ENCODE measurements around the gene CDC42SE1. TPM values are rescaled to one million over a fixed set of nuclear protein-coding genes. Genes with fewer than 3 reads are reported as not detected.
"Not testable (repeated sequence)": the region's sequence is repeated elsewhere in the genome, so short reads cannot be mapped to it uniquely, and the experiment has no call there.

Gene CDC42SE1
- 100 to 1,000 TPM; 177 to 178 TPM for total RNA-seq

GRCh38 chr1:151059109-151060006 is at the start of gene CDC42SE1:
Gene CDC42SE1, minus strand, starts transcription at chr1:151059622. Its CDS starts 3,892 bp downstream, at chr1:151055730.
- CTCF ChIA-PET, result interaction anchor here (0.6 to 4.5 kb wide), 8 partner anchors 11 to 376 kb away, joined by 3 to 16 read pairs (median 5); partner anchors contain the start of genes GABPB2, MINDY1 and TNFAIP8L2
- POLR2A ChIA-PET, result interaction anchor here (0.6 to 4.3 kb wide), 5 partner anchors 11 to 826 kb away, joined by 3 to 27 read pairs (median 11); partner anchors contain the start of genes C1orf56, GABPB2 and MINDY1

- CTCF ChIA-PET, result interaction anchor here (2.6 kb wide), 1 partner anchor 9 kb away, joined by 6 read pairs; no protein-coding TSS in a partner anchor
- POLR2A ChIA-PET, result no interaction called here
Observed at GRCh38 chr1:151108331-151108730, 48.9 kb upstream of the CDC42SE1 start.

- ChIA-PET POLR2A (no interaction called here), CTCF (interaction anchor here (0.6 to 2.6 kb wide), 3 partner anchors 7 to 58 kb away, joined by 3 to 6 read pairs (median 4); no protein-coding TSS in a partner anchor)
Observed at GRCh38 chr1:151106894-151107293, 47.5 kb upstream of the CDC42SE1 start.

GRCh38 chr1:151104630-151105029 is 45.2 kb upstream of the CDC42SE1 start:
- CTCF ChIA-PET, result no interaction called here
- POLR2A ChIA-PET, result no interaction called here

GRCh38 chr1:151098126-151098525 is 38.7 kb upstream of the CDC42SE1 start:
- ChIA-PET CTCF (interaction anchor here (0.6 to 2.9 kb wide), 4 partner anchors 40 to 110 kb away, joined by 3 to 16 read pairs (median 3); partner anchors contain the start of gene TNFAIP8L2), POLR2A (no interaction called here)

- CTCF ChIA-PET, result interaction anchor here (0.6 to 2.9 kb wide), 3 partner anchors 59 to 110 kb away, joined by 3 to 16 read pairs (median 3); partner anchors contain the start of gene TNFAIP8L2
- POLR2A ChIA-PET, result not testable (repeated sequence)
Observed at GRCh38 chr1:151097426-151097825, 38.0 kb upstream of the CDC42SE1 start.

GRCh38 chr1:151085953-151086559 is 26.6 kb upstream of the CDC42SE1 start:
- POLR2A ChIA-PET, result no interaction called here
- CTCF ChIA-PET, result interaction anchor here (0.6 to 1.4 kb wide), 3 partner anchors 14 to 42 kb away, joined by 3 read pairs; partner anchors contain the start of gene GABPB2

- ChIA-PET CTCF (interaction anchor here (0.5 to 3.4 kb wide), 8 partner anchors 12 to 203 kb away, joined by 3 to 13 read pairs (median 4); partner anchors contain the start of genes C1orf56 and TNFAIP8L2), POLR2A (no interaction called here)
Observed at GRCh38 chr1:151072224-151072623, 12.8 kb upstream of the CDC42SE1 start.

GRCh38 chr1:151070474-151071276 is 11.3 kb upstream of the CDC42SE1 start, which contains the start of gene GABPB2:
Gene GABPB2, plus strand, starts transcription at chr1:151070761. Its CDS starts 17,429 bp downstream, at chr1:151088190.
- ChIA-PET CTCF (interaction anchor here (0.6 to 3.4 kb wide), 11 partner anchors 9 to 211 kb away, joined by 3 to 16 read pairs (median 4); partner anchors contain the start of genes C1orf56, CDC42SE1, MLLT11 and TNFAIP8L2), POLR2A (interaction anchor here (0.6 to 2.2 kb wide), 5 partner anchors 11 to 210 kb away, joined by 3 to 27 read pairs (median 7); partner anchors contain the start of genes CDC42SE1, MLLT11, PSMD4 and TNFAIP8L2)

- ChIA-PET CTCF (no interaction called here), POLR2A (no interaction called here)
Observed at GRCh38 chr1:151069103-151069486, 9.7 kb upstream of the CDC42SE1 start.

- ChIA-PET CTCF (no interaction called here), POLR2A (interaction anchor here (0.7 kb wide), 2 partner anchors 9 to 109 kb away, joined by 3 to 11 read pairs; no protein-coding TSS in a partner anchor)
Observed at GRCh38 chr1:151067185-151067584, 7.8 kb upstream of the CDC42SE1 start.

GRCh38 chr1:151065089-151065645 is 5.7 kb upstream of the CDC42SE1 start:
- ChIA-PET POLR2A (no interaction called here), CTCF (interaction anchor here (0.6 kb wide), 1 partner anchor 17 kb away, joined by 3 read pairs; no protein-coding TSS in a partner anchor)

GRCh38 chr1:151062741-151063371 is 3.4 kb upstream of the CDC42SE1 start:
- ChIA-PET POLR2A (no interaction called here), CTCF (interaction anchor here (1.4 to 2.2 kb wide), 2 partner anchors 8 to 15 kb away, joined by 4 to 6 read pairs; partner anchors contain the start of genes C1orf56 and GABPB2)

GRCh38 chr1:151061704-151062103 is 2.3 kb upstream of the CDC42SE1 start:
- CTCF ChIA-PET, result interaction anchor here (1.4 to 2.2 kb wide), 2 partner anchors 9 to 14 kb away, joined by 4 to 6 read pairs; partner anchors contain the start of genes C1orf56 and GABPB2
- POLR2A ChIA-PET, result interaction anchor here (4.3 kb wide), 1 partner anchor 9 kb away, joined by 27 read pairs; the partner anchor contains the start of gene GABPB2

- CTCF ChIA-PET, result interaction anchor here (0.6 to 4.5 kb wide), 6 partner anchors 10 to 84 kb away, joined by 3 to 16 read pairs (median 5); partner anchors contain the start of gene GABPB2
- POLR2A ChIA-PET, result interaction anchor here (3.5 to 4.3 kb wide), 2 partner anchors 10 to 14 kb away, joined by 22 to 27 read pairs; partner anchors contain the start of genes C1orf56 and GABPB2
Observed at GRCh38 chr1:151060657-151061421, 1.4 kb upstream of the CDC42SE1 start.

- POLR2A ChIA-PET, result interaction anchor here (0.8 to 4.3 kb wide), 4 partner anchors 10 to 251 kb away, joined by 3 to 27 read pairs (median 16); partner anchors contain the start of genes C1orf56, GABPB2 and MINDY1
- CTCF ChIA-PET, result interaction anchor here (0.6 to 4.5 kb wide), 9 partner anchors 11 to 377 kb away, joined by 3 to 16 read pairs (median 4); partner anchors contain the start of genes GABPB2 and MINDY1
Observed at GRCh38 chr1:151060007-151060656, 710 bp upstream of the CDC42SE1 start, which contains the start of gene MLLT11. Gene MLLT11, plus strand, starts transcription at chr1:151060397. Its CDS starts 6,828 bp downstream, at chr1:151067225.
